ENCODE data around the gene NEU1.

- no peak for TF ChIP-seq POLR2A (IDR thresholded peaks at IDR 0.05; ENCODE audit: low read length)
- no peak for TF ChIP-seq GATA1 (IDR thresholded peaks at IDR 0.05; ENCODE audit: low read depth, low read length)
Observed at GRCh38 chr6:31850765-31851484, 11.7 kb downstream of the NEU1 start.
